Activated T-cell treated with anti-CD3 and anti-CD28 coated beads, Interleukin-2, amount 50 U/mL, for 24 hours (primary cell): ENCODE measurements around the gene LEUTX.

Experiments
- DNase-seq: peaks from one replicate; pipeline ENCODE4 v3.0.0-alpha.2; 2020
- H3K27ac Mint-ChIP-seq: 2 replicates; pipeline ENCODE4 v1.8.0; 2020; ENCODE audit warnings: mild to moderate bottlenecking, mixed read lengths
- H3K27me3 Mint-ChIP-seq: 2 replicates; pipeline ENCODE4 v1.8.0; 2020; ENCODE audit warnings: mixed read lengths
- H3K36me3 Mint-ChIP-seq: 2 replicates; pipeline ENCODE4 v1.8.0; 2020; ENCODE audit warnings: low read depth, mixed read lengths
- H3K4me1 Mint-ChIP-seq: 2 replicates; pipeline ENCODE4 v1.8.0; 2020; ENCODE audit warnings: low read depth, mixed read lengths
- H3K4me3 Mint-ChIP-seq: 2 replicates; pipeline ENCODE4 v1.8.0; 2020; ENCODE audit warnings: mild to moderate bottlenecking, moderate library complexity, mixed read lengths
- H3K9me3 Mint-ChIP-seq: 2 replicates; pipeline ENCODE4 v1.8.0; 2020; ENCODE audit warnings: mixed read lengths

The LEUTX gene

GRCh38 chr19:39824143-39825092 is 45.8 kb downstream of the LEUTX start:
- Mint-ChIP-seq H3K36me3 (peaks cover 29% of the 10 kb centered on the region), H3K4me1 (peaks cover 7% of the 10 kb centered on the region), H3K4me3 (no peak overlapping the region), H3K9me3 (no peaks in the 10 kb centered on the region), H3K27ac (no peak overlapping the region), H3K27me3 (no peaks in the 10 kb centered on the region)
- peak; percentile 83 for DNase-seq

GRCh38 chr19:39825093-39825463 is 46.4 kb downstream of the LEUTX start:
- Mint-ChIP-seq H3K27me3 (no peaks in the 10 kb centered on the region), H3K4me3 (no peak overlapping the region), H3K27ac (no peak overlapping the region), H3K9me3 (no peaks in the 10 kb centered on the region), H3K4me1 (peaks cover 7% of the 10 kb centered on the region), H3K36me3 (peaks cover 34% of the 10 kb centered on the region)
- DNase-seq: no peak

GRCh38 chr19:39825531-39826076 is 47.0 kb downstream of the LEUTX start:
- Mint-ChIP-seq H3K4me3 (no peak overlapping the region), H3K36me3 (peaks cover 39% of the 10 kb centered on the region), H3K9me3 (no peaks in the 10 kb centered on the region), H3K27ac (no peak overlapping the region), H3K27me3 (no peaks in the 10 kb centered on the region), H3K4me1 (peaks cover 7% of the 10 kb centered on the region)
- no peak for DNase-seq

- Mint-ChIP-seq H3K9me3 (no peaks in the 10 kb centered on the region), H3K27ac (no peak overlapping the region), H3K4me3 (no peak overlapping the region), H3K27me3 (no peaks in the 10 kb centered on the region), H3K4me1 (peaks cover 7% of the 10 kb centered on the region), H3K36me3 (peaks cover 46% of the 10 kb centered on the region)
- no peak for DNase-seq
Observed at GRCh38 chr19:39826311-39826945, 47.8 kb downstream of the LEUTX start.

GRCh38 chr19:39827216-39827615 is 48.6 kb downstream of the LEUTX start:
- H3K36me3 Mint-ChIP-seq: peaks cover 53% of the 10 kb centered on the region
- H3K9me3 Mint-ChIP-seq: no peaks in the 10 kb centered on the region
- no peak overlapping the region for H3K4me3 Mint-ChIP-seq
- H3K27ac Mint-ChIP-seq: no peak overlapping the region
- peaks cover 11% of the 10 kb centered on the region for H3K4me1 Mint-ChIP-seq
- DNase-seq: no peak
- no peaks in the 10 kb centered on the region for H3K27me3 Mint-ChIP-seq

- Mint-ChIP-seq H3K27ac (peak overlapping the region; percentile 37), H3K27me3 (no peaks in the 10 kb centered on the region), H3K9me3 (no peaks in the 10 kb centered on the region), H3K4me1 (peaks cover 19% of the 10 kb centered on the region), H3K36me3 (peaks cover 61% of the 10 kb centered on the region), H3K4me3 (no peak overlapping the region)
- no peak for DNase-seq
Observed at GRCh38 chr19:39828015-39828653, 49.5 kb downstream of the LEUTX start.

GRCh38 chr19:39828654-39829032 is 50.0 kb downstream of the LEUTX start:
- Mint-ChIP-seq H3K4me1 (peaks cover 19% of the 10 kb centered on the region), H3K4me3 (no peak overlapping the region), H3K27me3 (no peaks in the 10 kb centered on the region), H3K36me3 (peaks cover 61% of the 10 kb centered on the region), H3K9me3 (no peaks in the 10 kb centered on the region), H3K27ac (peak overlapping the region; percentile 65)
- no peak for DNase-seq

- DNase-seq: no peak
- no peak overlapping the region for H3K27ac Mint-ChIP-seq
- H3K4me3 Mint-ChIP-seq: no peak overlapping the region
- H3K9me3 Mint-ChIP-seq: no peaks in the 10 kb centered on the region
- H3K4me1 Mint-ChIP-seq: peaks cover 29% of the 10 kb centered on the region
- no peaks in the 10 kb centered on the region for H3K27me3 Mint-ChIP-seq
- peaks cover 71% of the 10 kb centered on the region for H3K36me3 Mint-ChIP-seq
Observed at GRCh38 chr19:39829702-39830275, 51.1 kb downstream of the LEUTX start.

- Mint-ChIP-seq H3K4me1 (peaks cover 31% of the 10 kb centered on the region), H3K27ac (peak overlapping the region; percentile 47), H3K27me3 (no peaks in the 10 kb centered on the region), H3K9me3 (no peaks in the 10 kb centered on the region), H3K36me3 (peaks cover 76% of the 10 kb centered on the region), H3K4me3 (no peak overlapping the region)
- no peak for DNase-seq
Observed at GRCh38 chr19:39830406-39830805, 51.8 kb downstream of the LEUTX start.

- H3K36me3 Mint-ChIP-seq: peaks cover 80% of the 10 kb centered on the region
- H3K4me3 Mint-ChIP-seq: no peak overlapping the region
- DNase-seq: no peak
- H3K4me1 Mint-ChIP-seq: peaks cover 31% of the 10 kb centered on the region
- H3K9me3 Mint-ChIP-seq: no peaks in the 10 kb centered on the region
- H3K27me3 Mint-ChIP-seq: no peaks in the 10 kb centered on the region
- peak overlapping the region; percentile 47 for H3K27ac Mint-ChIP-seq
Observed at GRCh38 chr19:39830847-39831246, 52.2 kb downstream of the LEUTX start.

GRCh38 chr19:39831679-39832078 is 53.0 kb downstream of the LEUTX start:
- H3K4me1 Mint-ChIP-seq: peaks cover 31% of the 10 kb centered on the region
- H3K36me3 Mint-ChIP-seq: peaks cover 89% of the 10 kb centered on the region
- DNase-seq: no peak
- no peaks in the 10 kb centered on the region for H3K9me3 Mint-ChIP-seq
- H3K4me3 Mint-ChIP-seq: no peak overlapping the region
- no peaks in the 10 kb centered on the region for H3K27me3 Mint-ChIP-seq
- peak overlapping the region; percentile 91 for H3K27ac Mint-ChIP-seq

- Mint-ChIP-seq H3K27me3 (no peaks in the 10 kb centered on the region), H3K4me3 (peak overlapping the region; percentile 59), H3K4me1 (peaks cover 31% of the 10 kb centered on the region), H3K36me3 (peaks cover 90% of the 10 kb centered on the region), H3K9me3 (no peaks in the 10 kb centered on the region), H3K27ac (peak overlapping the region; percentile 91)
- DNase-seq: no peak
Observed at GRCh38 chr19:39832341-39833083, 53.9 kb downstream of the LEUTX start.

GRCh38 chr19:39833160-39833463 is 54.5 kb downstream of the LEUTX start:
- no peak for DNase-seq
- Mint-ChIP-seq H3K27me3 (no peaks in the 10 kb centered on the region), H3K36me3 (peaks cover 90% of the 10 kb centered on the region), H3K9me3 (no peaks in the 10 kb centered on the region), H3K27ac (peak overlapping the region; percentile 91), H3K4me3 (peak overlapping the region; percentile 77), H3K4me1 (peaks cover 31% of the 10 kb centered on the region)
